Spinal cord (tissue), 10 donors: ENCODE results near the gene PCNX1. TPM values are rescaled to one million over a fixed set of nuclear protein-coding genes. Genes with fewer than 3 reads are reported as not detected.

Experiments
- DNase-seq, 6 donors: peaks; one replicate each; pipeline versions ENCODE4 v3.0.0 to v3.0.0-alpha.2; 2013 to 2015; ENCODE audit warnings: low spot score in 6 of 6, low read depth in 4 of 6
- H3K27ac ChIP-seq: one replicate; pipeline ENCODE4 v1.5.1; 2013; ENCODE audit warnings: low read depth, low read length, control low read depth
- H3K27me3 ChIP-seq: one replicate; pipeline ENCODE4 v1.6.1; 2013; ENCODE audit warnings: low read length; ENCODE audit not compliant: control insufficient read depth, insufficient read depth
- H3K36me3 ChIP-seq: one replicate; pipeline ENCODE4 v1.6.1; 2013; ENCODE audit warnings: low read length; ENCODE audit not compliant: control insufficient read depth, insufficient read depth
- H3K4me1 ChIP-seq: one replicate; pipeline ENCODE4 v1.6.1; 2013; ENCODE audit warnings: low read length; ENCODE audit not compliant: control insufficient read depth, insufficient read depth
- H3K4me3 ChIP-seq: one replicate; pipeline ENCODE4 v1.5.1; 2013; ENCODE audit warnings: low read depth, low read length, control low read depth
- H3K9me3 ChIP-seq: one replicate; pipeline ENCODE4 v1.6.1; 2013; ENCODE audit warnings: low read length; ENCODE audit not compliant: control insufficient read depth, insufficient read depth
- WGBS: methylation state at CpG from one replicate; pipeline ENCODE4 v1.1.5; 2013; ENCODE audit warnings: missing lambda C conversion rate; ENCODE audit not compliant: insufficient coverage; 5-methylcytosine and 5-hydroxymethylcytosine counted together
- polyA plus RNA-seq, 2 donors: library from polyadenylated mRNA; unstranded; fragments of 120-200 nt; gene quantifications; one replicate each; pipeline ENCODE4 v1.2.1, GENCODE V29; 2013; ENCODE audit not compliant: insufficient read length in 2 of 2
- total RNA-seq, 2 donors: library from RNA; depleted of rRNA in 1 of 2; stranded (reverse); fragments of 120-200 nt in 1 of 2; fragments of >200 nt in 1 of 2; gene quantifications; one replicate each; pipeline versions ENCODE4 v1.2.3 to v1.2.4, GENCODE V29; 2013 to 2014
- donor health status: healthy.

The PCNX1 gene
- total and polyA plus RNA-seq, 4 donors: 30.8 to 140 (median 47.0) TPM

DNA sequence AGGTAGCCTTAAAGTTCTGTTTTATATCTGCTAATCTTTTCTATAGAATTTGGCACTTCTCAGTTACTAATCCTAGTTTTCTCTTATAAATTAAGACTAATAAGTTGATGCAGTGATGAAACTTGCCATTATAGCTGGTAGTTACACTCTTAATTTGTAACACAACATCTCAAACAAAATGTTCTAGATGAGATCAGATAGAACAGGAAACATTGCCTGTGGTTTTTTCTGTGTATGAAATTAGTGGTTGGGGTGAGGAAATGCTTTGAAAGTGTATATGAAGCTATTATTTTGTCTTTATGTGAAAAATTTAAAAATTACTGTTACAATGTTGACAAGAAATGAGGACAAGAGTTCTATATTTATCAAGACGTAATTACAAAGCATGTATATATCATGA is 91.9 kb downstream of the PCNX1 start:
- no CpG with 5 or more reads among the region's 1 CpG for WGBS
- no peaks in the 10 kb centered on the region for H3K9me3 ChIP-seq
- no peaks in the 10 kb centered on the region for H3K27me3 ChIP-seq
- no peak overlapping the region for H3K4me3 ChIP-seq
- peaks cover 6% of the 10 kb centered on the region for H3K36me3 ChIP-seq
- DNase-seq: no peak
- H3K27ac ChIP-seq: no peak overlapping the region
- no peaks in the 10 kb centered on the region for H3K4me1 ChIP-seq

DNA sequence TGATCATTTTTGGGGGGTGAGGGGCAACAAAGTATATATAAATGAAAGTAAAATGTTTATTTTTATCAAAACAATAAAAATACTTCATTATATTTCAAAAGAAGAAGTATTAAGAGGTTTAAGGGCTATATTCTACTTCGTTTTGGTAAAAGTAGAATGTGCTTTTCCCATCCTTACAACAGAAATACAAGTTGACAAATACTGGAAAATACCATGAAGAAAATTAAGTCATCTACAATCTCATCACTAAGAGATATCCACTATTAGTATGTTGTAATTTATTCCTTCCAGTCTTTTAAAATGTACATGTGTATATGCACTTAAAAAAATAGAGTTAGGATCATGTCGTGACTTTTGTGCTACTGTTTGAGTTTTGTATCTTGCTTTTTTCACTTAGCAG is 92.8 kb downstream of the PCNX1 start:
- Histone ChIP-seq H3K4me3 (no peak overlapping the region), H3K4me1 (no peaks in the 10 kb centered on the region), H3K27ac (no peak overlapping the region), H3K36me3 (peaks cover 10% of the 10 kb centered on the region), H3K27me3 (no peaks in the 10 kb centered on the region), H3K9me3 (no peaks in the 10 kb centered on the region)
- no CpG with 5 or more reads among the region's 2 CpGs for WGBS
- DNase-seq: no peak

DNA sequence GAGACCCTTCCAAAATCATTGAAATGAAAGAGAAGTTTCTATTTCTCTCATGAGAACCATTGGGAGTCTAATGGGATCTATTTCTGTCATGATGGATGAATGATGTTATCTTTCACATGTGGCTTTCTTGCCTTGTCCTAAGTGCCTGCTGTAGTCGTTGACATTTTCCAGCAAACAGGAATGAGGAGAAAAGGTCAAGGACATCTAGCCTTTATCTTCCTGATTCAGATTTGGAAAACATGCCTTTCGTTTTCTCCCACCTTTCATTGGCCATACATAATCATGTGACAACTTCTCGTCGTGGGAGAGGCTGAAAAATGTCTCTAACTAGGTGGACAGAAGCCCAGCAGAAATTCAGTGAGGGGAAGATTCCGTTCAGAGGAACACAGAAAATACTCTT is 94.5 kb downstream of the PCNX1 start:
- H3K4me3 ChIP-seq: no peak overlapping the region
- 71% methylated on average over 1 of the region's 5 CpGs for WGBS
- H3K9me3 ChIP-seq: no peaks in the 10 kb centered on the region
- H3K4me1 ChIP-seq: no peaks in the 10 kb centered on the region
- H3K27ac ChIP-seq: no peak overlapping the region
- no peaks in the 10 kb centered on the region for H3K27me3 ChIP-seq
- H3K36me3 ChIP-seq: peaks cover 9% of the 10 kb centered on the region
- no peak for DNase-seq

- Histone ChIP-seq H3K4me1 (no peaks in the 10 kb centered on the region), H3K4me3 (no peak overlapping the region), H3K9me3 (no peaks in the 10 kb centered on the region), H3K27me3 (no peaks in the 10 kb centered on the region), H3K27ac (no peak overlapping the region), H3K36me3 (peaks cover 9% of the 10 kb centered on the region)
- WGBS: 92% methylated on average over 6 of the region's 13 CpGs
- DNase-seq: no peak
Measured at GRCh38 chr14:71003156-71003555, 95.9 kb downstream of the PCNX1 start.

DNA sequence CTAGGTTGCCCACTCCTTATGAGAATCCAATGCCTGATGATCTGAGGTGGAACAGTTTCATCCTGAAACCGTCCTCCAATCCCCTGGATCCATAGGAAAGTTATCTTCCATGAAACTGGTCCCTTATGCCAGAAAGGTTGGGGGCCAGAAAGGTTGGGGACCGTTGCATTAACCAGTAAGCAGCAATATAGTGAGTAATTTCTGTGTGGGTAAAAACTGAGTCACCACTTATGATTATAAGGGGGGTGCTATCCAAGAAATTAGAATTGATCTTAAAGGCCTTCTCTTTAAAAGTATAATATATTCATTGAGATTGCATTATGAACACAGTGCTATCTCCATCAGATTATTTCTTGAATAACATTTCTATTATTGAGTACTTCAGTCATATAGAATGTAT is 97.2 kb downstream of the PCNX1 start:
- Histone ChIP-seq H3K4me1 (no peaks in the 10 kb centered on the region), H3K36me3 (peaks cover 9% of the 10 kb centered on the region), H3K4me3 (no peak overlapping the region), H3K27me3 (no peaks in the 10 kb centered on the region), H3K9me3 (no peaks in the 10 kb centered on the region), H3K27ac (no peak overlapping the region)
- WGBS: 100% methylated on average over 1 of the region's 2 CpGs
- no peak for DNase-seq

DNA sequence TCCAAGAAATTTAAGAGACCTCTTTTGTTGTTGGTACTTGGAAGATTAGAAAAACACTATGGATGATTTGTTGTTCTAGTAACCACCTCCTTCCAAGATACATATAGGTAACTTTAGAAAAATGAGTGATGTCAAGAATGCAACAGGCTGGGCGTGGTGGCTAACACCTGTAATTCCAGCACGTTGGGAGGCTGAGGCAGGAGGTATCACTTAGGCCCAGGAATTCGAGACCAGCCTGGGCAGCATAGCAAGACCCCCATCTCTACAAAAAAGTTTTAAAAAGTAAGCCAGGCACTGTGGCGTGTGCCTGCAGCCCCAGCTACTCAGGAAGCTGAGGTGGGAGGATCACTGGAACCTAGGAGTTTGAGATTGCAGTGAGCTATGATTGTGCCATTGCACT is 97.8 kb downstream of the PCNX1 start:
- H3K27ac ChIP-seq: no peak overlapping the region
- 100% methylated on average over 1 of the region's 4 CpGs for WGBS
- no peak overlapping the region for H3K4me3 ChIP-seq
- no peaks in the 10 kb centered on the region for H3K4me1 ChIP-seq
- H3K27me3 ChIP-seq: no peaks in the 10 kb centered on the region
- H3K9me3 ChIP-seq: no peaks in the 10 kb centered on the region
- H3K36me3 ChIP-seq: peaks cover 9% of the 10 kb centered on the region
- DNase-seq: no peak

DNA sequence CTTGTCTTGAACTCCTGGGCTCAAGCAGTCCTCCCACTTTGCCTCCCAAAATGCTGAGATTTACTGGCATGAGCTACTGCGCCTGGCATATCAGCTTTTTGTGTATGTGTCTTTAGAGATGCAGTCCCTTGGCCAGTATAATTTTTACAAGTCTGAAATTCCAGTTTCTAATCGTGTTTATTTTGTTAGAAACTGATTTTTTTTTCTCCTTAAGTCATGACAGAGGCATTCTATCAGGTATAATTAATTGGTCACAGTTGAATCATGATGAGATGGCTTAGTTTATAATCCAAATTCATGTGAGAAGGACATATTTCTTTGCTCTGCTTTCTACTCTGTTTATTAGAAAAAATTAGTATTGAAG is 98.9 kb downstream of the PCNX1 start:
- H3K36me3 ChIP-seq: peaks cover 9% of the 10 kb centered on the region
- H3K4me3 ChIP-seq: no peak overlapping the region
- H3K9me3 ChIP-seq: no peaks in the 10 kb centered on the region
- no peaks in the 10 kb centered on the region for H3K4me1 ChIP-seq
- DNase-seq: no peak
- WGBS: no CpG with 5 or more reads among the region's 2 CpGs
- H3K27me3 ChIP-seq: no peaks in the 10 kb centered on the region
- no peak overlapping the region for H3K27ac ChIP-seq

DNA sequence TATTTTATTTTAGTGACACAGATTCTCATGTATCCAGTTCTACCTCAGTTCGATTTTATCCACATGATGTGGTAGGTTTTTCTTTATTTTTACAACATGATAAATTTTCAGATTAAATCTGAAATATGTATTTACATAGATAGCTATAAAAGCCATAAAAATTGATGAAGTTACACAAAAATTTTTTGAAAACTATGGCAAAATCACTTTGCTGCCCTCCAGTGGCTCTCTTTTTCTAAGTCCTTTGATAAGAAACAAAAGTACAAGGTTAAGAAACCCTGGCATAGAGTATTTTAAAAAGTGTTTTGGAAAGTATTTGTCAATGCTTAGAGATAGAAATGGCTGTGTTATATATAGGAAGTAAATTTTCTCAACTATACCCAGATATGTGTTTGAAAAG is 104.2 kb downstream of the PCNX1 start:
- Histone ChIP-seq H3K27ac (no peak overlapping the region), H3K4me3 (no peak overlapping the region), H3K4me1 (no peaks in the 10 kb centered on the region), H3K27me3 (no peaks in the 10 kb centered on the region), H3K36me3 (peaks cover 3% of the 10 kb centered on the region), H3K9me3 (no peaks in the 10 kb centered on the region)
- WGBS: no CpG with 5 or more reads among the region's 1 CpG
- no peak for DNase-seq

DNA sequence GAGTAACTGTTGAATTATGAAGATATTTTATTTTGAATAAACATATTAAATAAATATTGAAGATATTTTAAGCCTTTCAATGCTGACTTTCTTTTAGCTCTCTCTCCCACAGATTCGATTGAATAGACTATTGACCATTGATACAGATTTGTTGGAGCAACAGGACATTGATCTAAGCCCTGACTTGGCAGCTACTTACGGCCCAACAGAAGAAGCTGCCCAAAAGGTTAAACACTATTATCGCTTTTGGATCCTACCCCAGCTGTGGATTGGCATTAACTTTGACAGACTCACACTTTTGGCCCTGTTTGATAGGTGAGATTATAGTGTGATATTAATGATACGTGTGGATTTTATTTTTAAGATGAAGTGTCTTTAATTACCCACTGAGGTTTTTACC is 105.6 kb downstream of the PCNX1 start:
- 100% methylated on average over 1 of the region's 4 CpGs for WGBS
- Histone ChIP-seq H3K27ac (no peak overlapping the region), H3K36me3 (peaks cover 3% of the 10 kb centered on the region), H3K27me3 (no peaks in the 10 kb centered on the region), H3K4me1 (no peaks in the 10 kb centered on the region), H3K9me3 (no peaks in the 10 kb centered on the region), H3K4me3 (no peak overlapping the region)
- DNase-seq: no peak

DNA sequence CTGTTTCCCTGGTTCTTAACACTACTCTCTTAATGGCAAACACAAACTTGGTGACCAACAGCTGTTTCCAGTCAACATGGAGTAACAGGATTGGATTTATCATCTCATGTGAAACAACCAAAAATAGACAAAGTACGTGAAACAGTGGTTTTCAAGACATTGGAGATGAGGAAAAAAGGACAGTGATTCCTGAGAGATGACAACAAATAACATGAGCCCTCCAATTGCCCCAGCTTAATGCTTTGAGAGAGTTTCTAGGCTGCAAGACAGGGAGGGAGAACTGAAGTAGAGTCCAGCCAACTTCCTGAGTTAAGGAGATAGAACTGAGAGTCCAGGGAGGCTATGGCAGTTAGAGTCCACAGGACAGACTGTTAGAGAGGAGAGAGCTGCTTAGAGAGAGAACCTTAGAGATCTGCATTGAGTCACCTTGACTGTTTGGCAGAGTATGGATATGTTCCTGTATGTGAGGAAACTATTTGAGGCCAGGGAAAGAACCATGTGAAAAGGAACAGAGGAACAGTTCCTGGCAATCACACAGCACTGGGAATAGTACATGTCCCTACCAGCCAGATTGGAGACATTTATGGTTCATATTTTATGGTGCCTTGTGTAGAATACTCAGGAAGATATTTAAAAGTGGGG is 106.4 kb downstream of the PCNX1 start:
- Histone ChIP-seq H3K36me3 (peaks cover 3% of the 10 kb centered on the region), H3K4me3 (no peak overlapping the region), H3K27ac (no peak overlapping the region), H3K27me3 (no peaks in the 10 kb centered on the region), H3K4me1 (no peaks in the 10 kb centered on the region), H3K9me3 (no peaks in the 10 kb centered on the region)
- DNase-seq: no peak
- no CpG with 5 or more reads among the region's 1 CpG for WGBS
